ENCODE results near the gene ENDOV. TPM values are rescaled to one million over a fixed set of nuclear protein-coding genes. Genes with fewer than 3 reads are reported as not detected.

The ENDOV gene
- polyA plus RNA-seq, 1 donor (not counting 4 experiments of a cell fraction or from before 2014, with no cell fraction given): 10.9 TPM

- Histone ChIP-seq H3K36me3 (ENCODE audit: control insufficient read depth in 2 of 2, extremely low read depth in 1 of 2, insufficient read depth in 2 of 2, low read length in 2 of 2) (no peaks in the 10 kb centered on the region), H3K9ac (ENCODE audit: control insufficient read depth, extremely low read depth, insufficient read depth, low read length) (no peak overlapping the region), H2AFZ (ENCODE audit: control insufficient read depth, low read length) (no peak overlapping the region), H3K4me1 (ENCODE audit: control insufficient read depth, extremely low read depth, insufficient read depth, low read length) (no peaks in the 10 kb centered on the region), H3K4me3 (ENCODE audit: control insufficient read depth in 2 of 3, extremely low read depth in 1 of 3, insufficient read depth in 2 of 3, low read depth in 1 of 3, low read length in 3 of 3) (no peak overlapping the region), H3K79me2 (ENCODE audit: control insufficient read depth, insufficient read depth, low read length) (no peaks in the 10 kb centered on the region), H4K20me1 (ENCODE audit: control insufficient read depth, extremely low read depth, insufficient read depth, low read length) (no peaks in the 10 kb centered on the region), H3K27me3 (ENCODE audit: control insufficient read depth, extremely low read depth, insufficient read depth, low read length) (peaks cover 42% of the 10 kb centered on the region), H3K9me3 (ENCODE audit: control insufficient read depth, low read depth, low read length) (peaks cover 9% of the 10 kb centered on the region), H3K4me2 (ENCODE audit: control insufficient read depth, extremely low read depth, insufficient read depth, low read depth, low read length) (no peak overlapping the region), H3K9me1 (ENCODE audit: control insufficient read depth, extremely low read depth, insufficient read depth, low read length) (no peaks in the 10 kb centered on the region), H3K27ac (ENCODE audit: control insufficient read depth, insufficient read depth, low read length) (no peak overlapping the region)
- TF ChIP-seq, protein P1, sequence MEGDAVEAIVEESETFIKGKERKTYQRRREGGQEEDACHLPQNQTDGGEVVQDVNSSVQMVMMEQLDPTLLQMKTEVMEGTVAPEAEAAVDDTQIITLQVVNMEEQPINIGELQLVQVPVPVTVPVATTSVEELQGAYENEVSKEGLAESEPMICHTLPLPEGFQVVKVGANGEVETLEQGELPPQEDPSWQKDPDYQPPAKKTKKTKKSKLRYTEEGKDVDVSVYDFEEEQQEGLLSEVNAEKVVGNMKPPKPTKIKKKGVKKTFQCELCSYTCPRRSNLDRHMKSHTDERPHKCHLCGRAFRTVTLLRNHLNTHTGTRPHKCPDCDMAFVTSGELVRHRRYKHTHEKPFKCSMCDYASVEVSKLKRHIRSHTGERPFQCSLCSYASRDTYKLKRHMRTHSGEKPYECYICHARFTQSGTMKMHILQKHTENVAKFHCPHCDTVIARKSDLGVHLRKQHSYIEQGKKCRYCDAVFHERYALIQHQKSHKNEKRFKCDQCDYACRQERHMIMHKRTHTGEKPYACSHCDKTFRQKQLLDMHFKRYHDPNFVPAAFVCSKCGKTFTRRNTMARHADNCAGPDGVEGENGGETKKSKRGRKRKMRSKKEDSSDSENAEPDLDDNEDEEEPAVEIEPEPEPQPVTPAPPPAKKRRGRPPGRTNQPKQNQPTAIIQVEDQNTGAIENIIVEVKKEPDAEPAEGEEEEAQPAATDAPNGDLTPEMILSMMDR (optimal IDR thresholded peaks at IDR 0.05 in 1 of 3, IDR thresholded peaks at IDR 0.05 in 1 of 3, conservative IDR thresholded peaks at IDR 0.05 in 1 of 3; ENCODE audit: extremely low read depth in 1 of 3, insufficient read depth in 2 of 3, low read length in 3 of 3): no peak
- TF ChIP-seq EZH2 (IDR thresholded peaks at IDR 0.05; ENCODE audit: low read length): no peak
- DNase-seq (ENCODE audit: low read depth, low spot score) (no peak), FAIRE-seq (no peak)
- dilution Hi-C loops (cut with MboI; ENCODE audit: extremely low pct_ligation_motif_present, low sequenced_read_pairs): no loop called here
These were observed 71.7 kb downstream of the ENDOV start for GRCh38 chr17:80486692-80487091.

GRCh38 chr17:80487511-80487910 is 72.5 kb downstream of the ENDOV start:
- no peaks in the 10 kb centered on the region for H4K20me1 ChIP-seq (ENCODE audit: control insufficient read depth, extremely low read depth, insufficient read depth, low read length)
- H3K9ac ChIP-seq (ENCODE audit: control insufficient read depth, extremely low read depth, insufficient read depth, low read length): no peak overlapping the region
- H3K4me2 ChIP-seq (ENCODE audit: control insufficient read depth, extremely low read depth, insufficient read depth, low read depth, low read length): no peak overlapping the region
- DNase-seq (ENCODE audit: low read depth, low spot score) (no peak), FAIRE-seq (no peak)
- no peaks in the 10 kb centered on the region for H3K9me1 ChIP-seq (ENCODE audit: control insufficient read depth, extremely low read depth, insufficient read depth, low read length)
- no peak overlapping the region for H3K27ac ChIP-seq (ENCODE audit: control insufficient read depth, insufficient read depth, low read length)
- dilution Hi-C loops (cut with MboI; ENCODE audit: extremely low pct_ligation_motif_present, low sequenced_read_pairs): no loop called here
- no peaks in the 10 kb centered on the region for H3K79me2 ChIP-seq (ENCODE audit: control insufficient read depth, insufficient read depth, low read length)
- peaks cover 34% of the 10 kb centered on the region for H3K27me3 ChIP-seq (ENCODE audit: control insufficient read depth, extremely low read depth, insufficient read depth, low read length)
- TF ChIP-seq EZH2 (IDR thresholded peaks at IDR 0.05; ENCODE audit: low read length): no peak
- TF ChIP-seq, protein P1 (optimal IDR thresholded peaks at IDR 0.05 in 1 of 3, IDR thresholded peaks at IDR 0.05 in 1 of 3, conservative IDR thresholded peaks at IDR 0.05 in 1 of 3; ENCODE audit: extremely low read depth in 1 of 3, insufficient read depth in 2 of 3, low read length in 3 of 3): no peak
- H3K9me3 ChIP-seq (ENCODE audit: control insufficient read depth, low read depth, low read length): peaks cover 9% of the 10 kb centered on the region
- no peaks in the 10 kb centered on the region for H3K36me3 ChIP-seq (ENCODE audit: control insufficient read depth in 2 of 2, extremely low read depth in 1 of 2, insufficient read depth in 2 of 2, low read length in 2 of 2)
- no peak overlapping the region for H3K4me3 ChIP-seq (ENCODE audit: control insufficient read depth in 2 of 3, extremely low read depth in 1 of 3, insufficient read depth in 2 of 3, low read depth in 1 of 3, low read length in 3 of 3)
- no peaks in the 10 kb centered on the region for H3K4me1 ChIP-seq (ENCODE audit: control insufficient read depth, extremely low read depth, insufficient read depth, low read length)
- no peak overlapping the region for H2AFZ ChIP-seq (ENCODE audit: control insufficient read depth, low read length)

Small RNA genes within 50 kb of the gene (small RNA-seq; reads per million reads assigned to genes)
- 0 reads per million in 3 experiments for gene MIR4730 (ENCODE audit: insufficient read length in 3 of 3, low read depth in 3 of 3, low replicate concordance in 1 of 3)

Other genes starting within 250 kb of the ENDOV start
- gene CARD14, start 245.1 kb upstream of the ENDOV start, polyA plus RNA-seq: 0.23 to 1.6 TPM (median 0.49 TPM) in 3 replicates
- gene SGSH, start 194.8 kb upstream of the ENDOV start, polyA plus RNA-seq: 8.9 to 21.5 TPM (median 9.6 TPM) in 3 replicates
- 2.2 to 4.7 TPM (median 3.0 TPM) in 3 replicates for gene SLC26A11, start 194.7 kb upstream of the ENDOV start, polyA plus RNA-seq
- gene RNF213, start 154.3 kb upstream of the ENDOV start, polyA plus RNA-seq: 21.0 to 34.1 TPM (median 24.4 TPM) in 3 replicates
- 0.01 to 0.03 TPM (median 0.02 TPM) in 3 replicates for gene NPTX1, start 61.4 kb downstream of the ENDOV start, polyA plus RNA-seq
- 3.6 to 11.3 TPM (median 4.0 TPM) in 3 replicates for gene RPTOR, start 129.7 kb downstream of the ENDOV start, polyA plus RNA-seq